Ovary (tissue), 3 donors: ENCODE measurements around the gene NDUFA6.

ENCODE experiments used
- CTCF ChIP-seq, 3 donors: fragments of 450-650 bp in 2 of 3; fragments of 200-600 bp in 1 of 3; IDR thresholded peaks; one replicate each; pipeline versions ENCODE4 v1.5.1 to v1.8.0; 2016 to 2022; ENCODE audit warnings: antibody characterized with exemption in 3 of 3, mild to moderate bottlenecking in 1 of 3
- EP300 ChIP-seq: sonication (generic); formaldehyde crosslinking; IDR thresholded peaks from one replicate; pipeline ENCODE4 v1.6.1; 2017; ENCODE audit warnings: antibody characterized with exemption
- POLR2A ChIP-seq: fragments of 450-650 bp; IDR thresholded peaks from one replicate; pipeline ENCODE4 v1.6.1; 2017; ENCODE audit warnings: antibody characterized with exemption, mild to moderate bottlenecking, moderate library complexity
- donor health status: DM: no; HTN: no; CAD: no.

- TF ChIP-seq CTCF (IDR thresholded peaks at IDR 0.05) (no peak), POLR2A (no peak), EP300 (no peak)
Observed at GRCh38 chr22:42127606-42128005, 37.0 kb upstream of the NDUFA6 start.
